Nucleus accumbens (tissue), 56 donors: ENCODE measurements around the gene VRK2.
A peak's percentile ranks its signal among the peaks of the same experiment; 100 is the strongest.
"Not testable (repeated sequence)": the region's sequence is repeated elsewhere in the genome, so short reads cannot be mapped to it uniquely, and the experiment has no call there.

Experiments used
- DNase-seq, 56 donors: peaks; one replicate each; lab custom pipeline; 2025; lab: John Stamatoyannopoulos, UW

The VRK2 gene

DNA sequence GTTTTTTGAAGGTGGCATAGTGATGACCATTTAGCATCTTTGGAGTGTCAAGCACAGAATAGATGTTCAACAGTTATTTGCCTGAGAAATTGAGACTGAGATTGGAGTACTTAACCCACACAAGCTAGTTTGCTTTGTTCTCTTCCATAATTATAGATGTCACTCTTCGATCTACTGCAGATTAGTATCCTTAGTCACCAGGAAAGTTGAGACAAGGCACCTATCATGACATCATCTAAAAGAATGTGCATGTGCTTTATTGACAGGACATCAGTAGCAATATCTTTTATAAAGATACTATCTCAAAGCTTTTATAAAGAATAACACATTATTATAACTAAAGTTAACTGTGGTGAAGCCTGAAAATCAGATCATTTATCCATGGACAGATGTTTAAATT is 6.4 kb downstream of the VRK2 start:
- no peak for DNase-seq

GRCh38 chr2:58054264-58054663 is 7.7 kb downstream of the VRK2 start:
- DNase-seq, result no peak

DNA sequence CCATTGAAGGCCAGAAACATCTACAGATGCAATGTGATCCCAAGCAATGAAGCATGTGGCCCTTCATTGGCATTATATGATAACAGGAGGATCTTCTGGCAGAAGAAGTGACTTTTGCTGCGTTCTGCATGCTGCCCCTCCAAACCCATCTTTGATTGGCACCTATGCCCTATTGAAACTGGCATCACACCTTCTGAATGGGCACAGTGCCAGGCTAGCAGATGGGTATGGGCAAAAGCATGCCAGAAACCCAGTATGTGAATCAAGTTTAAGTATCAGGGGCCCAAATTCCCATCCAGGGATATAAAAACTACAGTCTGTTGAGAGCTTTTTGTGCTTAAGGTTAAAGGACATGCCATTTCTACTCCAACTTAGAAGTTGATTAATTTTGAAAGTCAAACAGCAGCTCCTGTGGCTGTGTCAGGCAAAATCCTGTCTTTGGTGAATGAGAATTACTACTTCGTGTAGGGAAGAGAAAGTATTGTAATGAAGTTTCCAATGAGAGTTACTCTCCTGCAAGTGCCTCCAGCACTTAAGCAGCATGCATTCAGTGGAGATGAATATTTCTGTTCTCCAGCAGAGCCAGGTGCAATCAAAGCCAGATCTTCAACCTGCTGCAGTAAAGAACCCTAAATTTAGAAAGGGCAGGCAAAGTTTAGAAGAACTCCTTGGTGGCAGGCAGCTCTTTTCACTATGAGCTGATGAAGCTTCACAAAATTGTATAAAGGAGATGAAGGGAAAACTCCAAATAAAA is 8.6 kb downstream of the VRK2 start:
- no peak for DNase-seq

GRCh38 chr2:58056192-58056916 is 9.7 kb downstream of the VRK2 start:
- DNase-seq, result no peak

GRCh38 chr2:58057707-58058530 is 11.3 kb downstream of the VRK2 start:
- DNase-seq, result no peak

DNA sequence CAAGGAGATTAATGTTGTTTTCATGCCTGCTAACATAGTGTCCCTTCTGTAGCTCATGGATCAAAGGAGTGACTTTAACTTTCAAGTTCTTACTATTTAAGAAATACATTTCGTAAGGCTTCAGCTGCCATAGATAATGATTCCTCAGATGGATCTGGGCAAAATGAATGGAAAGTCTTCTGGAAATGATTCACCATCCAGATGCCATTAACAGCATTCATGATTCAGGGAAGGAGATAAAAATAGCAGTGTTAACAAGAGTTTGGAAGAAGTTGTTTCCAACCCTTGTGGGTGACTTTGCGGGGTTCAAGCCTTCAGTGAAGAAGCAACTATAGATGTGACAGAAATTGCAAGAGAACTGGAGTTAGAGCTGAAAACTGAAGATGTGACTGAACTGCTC is 17.0 kb downstream of the VRK2 start:
- peak in 3 of 56 donors; percentile 8 to 47 (median 11) for DNase-seq

GRCh38 chr2:58064086-58064485 is 17.5 kb downstream of the VRK2 start:
- DNase-seq, result no peak

GRCh38 chr2:58065248-58065647 is 18.6 kb downstream of the VRK2 start:
- DNase-seq, result no peak

- DNase-seq, result no peak
These were observed 20.4 kb downstream of the VRK2 start for GRCh38 chr2:58067001-58067400.

DNA sequence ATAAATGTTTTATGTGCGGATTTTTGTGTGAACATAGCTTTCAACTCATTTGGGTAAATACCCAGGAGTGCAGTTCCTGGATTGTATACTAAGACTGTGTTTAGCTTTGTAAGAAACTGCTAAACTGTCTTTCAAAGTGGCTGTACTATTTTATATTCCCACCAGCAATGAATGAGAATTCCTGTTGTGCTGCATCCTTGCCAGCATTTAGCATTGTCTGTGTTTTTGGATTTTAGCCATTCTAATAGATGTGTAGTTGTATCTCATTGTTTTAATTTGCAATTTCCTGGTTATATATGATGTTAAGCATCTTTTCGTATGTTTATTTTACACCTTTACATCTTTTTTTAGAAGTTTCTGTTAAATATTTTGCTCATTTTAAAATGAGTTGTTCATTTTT is 24.2 kb downstream of the VRK2 start:
- no peak for DNase-seq

- DNase-seq, result no peak
These were observed 25.5 kb downstream of the VRK2 start for GRCh38 chr2:58072102-58072501.

DNA sequence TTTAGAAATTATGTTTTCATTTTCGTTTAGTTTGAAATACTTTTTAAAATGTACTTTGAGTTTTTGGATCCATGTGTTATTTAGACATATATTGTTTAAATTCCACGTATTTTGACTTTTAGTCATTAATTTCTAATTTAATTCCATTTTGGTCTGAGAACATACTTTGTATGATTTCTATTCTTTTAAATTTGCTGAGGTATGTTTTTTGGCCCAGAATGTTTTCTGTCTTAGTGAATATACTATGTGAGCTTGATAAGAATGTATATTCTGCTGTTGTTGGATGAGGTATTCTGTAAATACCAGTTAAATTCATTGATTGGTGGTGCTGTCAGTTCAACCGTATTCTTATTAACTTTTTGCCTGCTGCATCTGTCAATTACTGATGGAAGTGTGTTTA is 26.4 kb downstream of the VRK2 start:
- DNase-seq, result no peak

GRCh38 chr2:58073751-58074150 is 27.1 kb downstream of the VRK2 start:
- no peak for DNase-seq

DNA sequence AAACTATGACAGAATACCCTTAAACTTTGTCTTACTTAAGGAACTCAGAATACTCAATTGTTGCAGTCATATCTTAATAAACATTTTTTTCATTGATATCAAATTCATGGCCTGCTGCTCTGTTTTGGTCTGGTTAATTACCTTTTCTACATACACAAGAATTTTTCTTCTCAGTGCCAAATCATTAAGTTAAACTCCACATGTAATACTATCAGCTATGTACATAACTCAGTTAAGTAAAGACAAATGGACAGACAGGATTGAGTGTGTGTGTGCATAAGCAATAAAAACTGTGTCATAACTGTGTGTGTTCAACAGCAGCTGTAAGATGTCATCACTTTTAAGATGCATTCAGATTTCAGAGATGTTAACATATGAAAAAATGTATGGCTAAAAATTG is 34.4 kb downstream of the VRK2 start:
- no peak for DNase-seq

DNA sequence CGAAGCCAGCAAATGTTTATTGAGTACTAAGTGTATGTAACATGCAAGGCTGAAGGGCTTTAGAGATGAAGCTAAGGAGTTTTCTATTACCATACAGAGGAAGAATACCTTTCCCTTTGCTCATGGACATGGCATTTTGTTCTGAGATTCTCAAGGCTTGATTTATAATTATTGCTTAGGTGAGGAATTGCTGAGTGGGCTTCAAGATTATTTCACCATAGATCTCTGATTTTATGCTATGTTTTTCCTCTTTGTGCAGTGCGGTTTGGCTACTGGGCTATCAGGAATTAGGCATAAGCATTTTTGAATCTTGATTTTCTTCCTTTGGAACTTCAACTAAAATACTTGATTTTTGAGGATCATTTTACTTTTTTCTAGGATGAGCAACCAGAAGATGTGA is 42.5 kb downstream of the VRK2 start:
- no peak for DNase-seq

DNA sequence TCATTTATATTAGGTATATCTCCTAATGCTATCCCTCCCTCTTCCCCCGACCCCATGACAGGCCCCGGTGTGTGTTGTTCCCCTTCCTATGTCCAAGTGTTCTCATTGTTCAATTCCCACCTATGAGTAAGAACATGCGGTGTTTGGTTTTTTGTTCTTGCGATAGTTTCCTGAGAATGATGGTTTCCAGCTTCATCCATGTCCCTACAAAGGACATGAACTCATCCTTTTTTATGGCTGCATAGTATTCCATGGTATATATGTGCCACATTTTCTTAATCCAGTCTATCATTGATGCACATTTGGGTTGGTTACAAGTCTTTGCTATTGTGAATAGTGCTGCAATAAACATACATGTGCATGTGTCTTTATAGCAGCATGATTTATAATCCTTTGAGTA is 46.2 kb downstream of the VRK2 start:
- not testable (repeated sequence) for DNase-seq

DNA sequence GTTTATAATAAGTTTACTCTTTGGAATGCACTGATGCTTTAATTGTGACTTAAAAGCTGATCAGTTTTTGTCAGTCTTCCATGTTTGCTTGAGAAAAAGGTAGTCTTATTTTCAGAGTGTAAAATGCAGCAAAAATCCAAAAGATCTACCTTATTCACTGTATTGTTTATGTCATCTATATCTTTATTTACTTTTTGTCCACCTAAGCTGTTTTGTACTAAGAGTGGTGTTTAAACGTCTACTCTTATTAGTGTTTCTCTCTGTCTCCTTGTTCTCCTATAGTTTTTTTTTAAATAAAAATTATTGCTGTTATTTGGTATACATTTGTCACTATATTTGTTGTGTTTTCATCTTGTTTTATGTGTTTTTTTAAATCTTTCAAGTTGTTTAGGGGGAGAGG is 50.4 kb downstream of the VRK2 start:
- no peak for DNase-seq

DNA sequence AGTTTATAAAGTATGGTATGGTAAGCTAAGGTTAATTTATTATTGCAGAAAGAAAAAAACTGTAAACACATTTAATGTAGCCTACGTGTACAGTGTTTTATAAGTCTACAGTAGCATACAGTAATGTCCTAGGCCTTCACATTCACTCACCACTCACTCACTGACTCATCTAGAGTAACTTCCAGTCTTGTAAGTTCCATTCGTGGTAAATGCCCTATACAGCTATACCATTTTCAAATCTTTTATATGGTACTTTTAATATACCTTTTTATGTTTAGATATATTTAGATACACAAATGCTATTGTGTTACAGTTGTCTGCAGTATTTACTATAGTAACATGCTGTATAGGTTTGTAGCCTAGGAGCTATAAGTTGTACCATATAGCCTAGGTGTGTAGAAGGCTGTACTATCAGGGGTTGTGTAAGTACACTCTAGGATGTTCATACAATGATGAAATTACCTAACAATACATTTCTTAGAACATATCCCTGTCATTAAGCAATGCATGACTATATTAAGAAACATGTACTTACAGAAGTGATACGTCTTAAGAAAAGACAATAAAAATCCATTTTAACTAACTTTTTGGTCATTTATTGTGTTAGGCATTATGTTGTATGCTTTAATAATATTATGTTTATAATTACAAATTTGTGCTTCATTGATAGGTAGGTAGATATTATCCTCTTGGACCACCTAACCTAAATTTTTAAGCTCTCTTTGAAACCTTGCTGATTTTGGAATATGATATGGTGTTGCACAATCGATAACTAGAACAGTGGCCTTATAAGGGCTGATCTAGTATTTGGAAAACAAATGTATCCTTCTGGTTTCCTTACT is 51.9 kb downstream of the VRK2 start:
- DNase-seq, result no peak

- DNase-seq, result no peak
These were observed 52.6 kb downstream of the VRK2 start for GRCh38 chr2:58099096-58099769.

DNA sequence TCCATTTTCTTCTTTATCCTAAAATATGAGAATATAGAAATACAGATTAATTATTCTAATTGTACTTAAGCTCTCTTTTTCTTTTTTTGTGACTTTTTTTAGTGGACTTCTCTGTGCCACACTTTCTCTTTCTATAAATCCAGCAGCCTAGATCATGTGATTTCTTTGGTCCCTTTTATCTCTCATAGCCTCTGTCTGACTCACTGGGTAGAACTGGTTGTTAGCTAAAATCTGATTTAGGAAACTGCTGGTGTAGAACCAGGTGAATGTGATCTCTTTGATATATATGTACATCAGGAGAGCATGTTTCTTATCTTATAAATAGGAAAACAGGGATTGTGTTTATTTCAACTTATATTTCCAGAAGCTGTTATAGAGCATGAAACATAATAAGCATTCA is 54.9 kb downstream of the VRK2 start:
- no peak for DNase-seq
